ENCODE measurements around the gene IDUA.

DNA sequence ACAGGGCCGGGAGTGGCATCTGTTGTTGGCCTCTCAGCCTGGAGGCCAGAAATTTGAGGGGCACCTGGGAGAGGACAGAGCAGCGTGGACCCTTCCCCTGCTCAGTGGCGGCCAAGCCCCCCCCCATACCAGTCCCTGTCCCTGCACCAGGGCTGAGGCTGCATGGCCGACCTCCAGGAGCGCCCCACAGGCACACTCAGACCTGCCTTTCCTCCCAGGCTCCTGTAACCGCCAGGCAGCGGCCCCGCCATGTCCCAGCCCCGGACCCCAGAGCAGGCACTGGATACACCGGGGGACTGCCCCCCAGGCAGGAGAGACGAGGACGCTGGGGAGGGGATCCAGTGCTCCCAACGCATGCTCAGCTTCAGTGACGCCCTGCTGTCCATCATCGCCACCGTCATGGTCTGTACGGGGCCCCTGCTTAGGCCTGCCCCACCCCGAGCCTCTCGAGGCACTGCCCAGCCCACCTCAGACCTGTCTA lies 39.3 kb upstream of the IDUA start:
- TF ChIP-seq, protein P1, sequence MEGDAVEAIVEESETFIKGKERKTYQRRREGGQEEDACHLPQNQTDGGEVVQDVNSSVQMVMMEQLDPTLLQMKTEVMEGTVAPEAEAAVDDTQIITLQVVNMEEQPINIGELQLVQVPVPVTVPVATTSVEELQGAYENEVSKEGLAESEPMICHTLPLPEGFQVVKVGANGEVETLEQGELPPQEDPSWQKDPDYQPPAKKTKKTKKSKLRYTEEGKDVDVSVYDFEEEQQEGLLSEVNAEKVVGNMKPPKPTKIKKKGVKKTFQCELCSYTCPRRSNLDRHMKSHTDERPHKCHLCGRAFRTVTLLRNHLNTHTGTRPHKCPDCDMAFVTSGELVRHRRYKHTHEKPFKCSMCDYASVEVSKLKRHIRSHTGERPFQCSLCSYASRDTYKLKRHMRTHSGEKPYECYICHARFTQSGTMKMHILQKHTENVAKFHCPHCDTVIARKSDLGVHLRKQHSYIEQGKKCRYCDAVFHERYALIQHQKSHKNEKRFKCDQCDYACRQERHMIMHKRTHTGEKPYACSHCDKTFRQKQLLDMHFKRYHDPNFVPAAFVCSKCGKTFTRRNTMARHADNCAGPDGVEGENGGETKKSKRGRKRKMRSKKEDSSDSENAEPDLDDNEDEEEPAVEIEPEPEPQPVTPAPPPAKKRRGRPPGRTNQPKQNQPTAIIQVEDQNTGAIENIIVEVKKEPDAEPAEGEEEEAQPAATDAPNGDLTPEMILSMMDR (IDR thresholded peaks at IDR 0.05; ENCODE audit: low read length) = no peak
- TF ChIP-seq EZH2phosphoT487 (IDR thresholded peaks at IDR 0.05; ENCODE audit: low read length) = no peak
